RWPE1 (cell line): ENCODE results near the gene HIVEP2.

Experiments
- CTCF ChIA-PET: fragments of 350-600 bp; sonication (Branson Sonifier 250); formaldehyde crosslinking; extraction: SDS; loops from one replicate; lab custom pipeline; 2021; lab: Yijun Ruan, JAX
- POLR2A ChIA-PET: fragments of 400-600 bp; formaldehyde crosslinking; extraction: SDS; loops from one replicate; lab custom pipeline; 2020; ENCODE audit warnings: antibody characterized with exemption; ENCODE audit not compliant: low non-redundant PET; lab: Yijun Ruan, JAX
- DNase-seq: peaks from one replicate; pipeline ENCODE4 v3.0.0; 2012; ENCODE audit warnings: low spot score
- H3K27ac ChIP-seq: fragments of 450-650 bp; 2 replicates; pipeline ENCODE4 v1.5.1; 2017
- TF ChIP-seq, protein P1 (sequence below): fragments of 450-650 bp; conservative IDR thresholded peaks from 2 replicates; pipeline ENCODE4 v1.5.1; 2017; ENCODE audit warnings: low read depth, mild to moderate bottlenecking

The HIVEP2 gene

DNA sequence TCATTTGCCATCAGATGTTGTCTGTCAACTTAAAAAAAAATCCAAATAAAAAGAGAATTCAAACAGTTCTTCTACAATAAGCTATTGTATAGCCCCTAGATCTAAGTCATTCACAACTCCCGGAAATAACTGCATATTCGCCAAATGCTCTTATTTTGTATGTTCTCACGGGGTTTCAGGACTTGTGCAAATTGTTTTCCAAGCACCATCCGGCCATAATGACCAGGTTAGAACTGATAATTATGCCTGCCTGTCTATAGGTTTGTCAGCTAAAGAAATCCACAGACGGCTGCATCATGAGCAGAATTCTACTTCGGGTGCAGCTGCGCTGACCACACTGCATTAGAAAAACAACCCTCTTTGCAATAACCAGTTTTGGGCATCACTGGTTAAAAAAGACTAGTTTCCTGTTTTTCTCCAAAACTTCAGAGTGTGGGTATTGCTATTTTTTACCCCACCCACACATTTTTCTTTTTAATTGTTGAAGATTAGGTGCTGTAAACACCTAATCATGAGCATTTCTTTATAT is 87.7 kb downstream of the HIVEP2 start:
- CTCF ChIA-PET, result no interaction called here
- POLR2A ChIA-PET, result no interaction called here
- H3K27ac ChIP-seq, result no peak overlapping the region
- TF ChIP-seq, protein P1, sequence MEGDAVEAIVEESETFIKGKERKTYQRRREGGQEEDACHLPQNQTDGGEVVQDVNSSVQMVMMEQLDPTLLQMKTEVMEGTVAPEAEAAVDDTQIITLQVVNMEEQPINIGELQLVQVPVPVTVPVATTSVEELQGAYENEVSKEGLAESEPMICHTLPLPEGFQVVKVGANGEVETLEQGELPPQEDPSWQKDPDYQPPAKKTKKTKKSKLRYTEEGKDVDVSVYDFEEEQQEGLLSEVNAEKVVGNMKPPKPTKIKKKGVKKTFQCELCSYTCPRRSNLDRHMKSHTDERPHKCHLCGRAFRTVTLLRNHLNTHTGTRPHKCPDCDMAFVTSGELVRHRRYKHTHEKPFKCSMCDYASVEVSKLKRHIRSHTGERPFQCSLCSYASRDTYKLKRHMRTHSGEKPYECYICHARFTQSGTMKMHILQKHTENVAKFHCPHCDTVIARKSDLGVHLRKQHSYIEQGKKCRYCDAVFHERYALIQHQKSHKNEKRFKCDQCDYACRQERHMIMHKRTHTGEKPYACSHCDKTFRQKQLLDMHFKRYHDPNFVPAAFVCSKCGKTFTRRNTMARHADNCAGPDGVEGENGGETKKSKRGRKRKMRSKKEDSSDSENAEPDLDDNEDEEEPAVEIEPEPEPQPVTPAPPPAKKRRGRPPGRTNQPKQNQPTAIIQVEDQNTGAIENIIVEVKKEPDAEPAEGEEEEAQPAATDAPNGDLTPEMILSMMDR, result no peak
- no peak for DNase-seq

DNA sequence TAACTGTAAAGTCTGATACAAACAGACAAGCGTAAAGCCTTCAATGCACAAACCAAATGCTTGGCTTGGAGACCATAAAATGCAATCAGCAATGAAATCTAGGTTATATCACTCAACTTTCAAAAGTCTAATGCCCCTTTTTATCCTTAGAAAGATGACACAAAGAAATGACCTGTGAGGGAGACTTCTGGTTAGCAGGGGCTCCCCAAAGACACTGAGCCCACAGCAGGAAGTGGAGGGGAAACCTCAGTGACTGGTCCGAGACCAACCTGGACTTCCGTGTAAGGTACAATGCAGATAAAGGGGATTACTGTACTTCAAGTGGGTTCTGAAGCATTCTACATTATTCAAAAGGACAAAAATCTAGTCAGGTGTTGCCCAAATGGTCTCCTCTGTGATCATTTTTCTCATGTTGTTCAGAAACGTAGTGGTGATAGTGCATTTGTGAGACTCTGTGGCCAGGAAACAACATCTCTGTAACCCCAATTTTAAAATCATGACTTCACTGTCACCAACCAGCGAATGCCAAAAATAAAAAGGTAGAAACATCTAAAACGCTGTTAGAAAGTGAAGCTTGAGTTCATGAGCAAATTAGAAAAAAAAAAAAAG is 88.2 kb downstream of the HIVEP2 start:
- CTCF ChIA-PET, result no interaction called here
- H3K27ac ChIP-seq, result no peak overlapping the region
- POLR2A ChIA-PET, result no interaction called here
- DNase-seq, result no peak
- TF ChIP-seq, protein P1, result no peak

DNA sequence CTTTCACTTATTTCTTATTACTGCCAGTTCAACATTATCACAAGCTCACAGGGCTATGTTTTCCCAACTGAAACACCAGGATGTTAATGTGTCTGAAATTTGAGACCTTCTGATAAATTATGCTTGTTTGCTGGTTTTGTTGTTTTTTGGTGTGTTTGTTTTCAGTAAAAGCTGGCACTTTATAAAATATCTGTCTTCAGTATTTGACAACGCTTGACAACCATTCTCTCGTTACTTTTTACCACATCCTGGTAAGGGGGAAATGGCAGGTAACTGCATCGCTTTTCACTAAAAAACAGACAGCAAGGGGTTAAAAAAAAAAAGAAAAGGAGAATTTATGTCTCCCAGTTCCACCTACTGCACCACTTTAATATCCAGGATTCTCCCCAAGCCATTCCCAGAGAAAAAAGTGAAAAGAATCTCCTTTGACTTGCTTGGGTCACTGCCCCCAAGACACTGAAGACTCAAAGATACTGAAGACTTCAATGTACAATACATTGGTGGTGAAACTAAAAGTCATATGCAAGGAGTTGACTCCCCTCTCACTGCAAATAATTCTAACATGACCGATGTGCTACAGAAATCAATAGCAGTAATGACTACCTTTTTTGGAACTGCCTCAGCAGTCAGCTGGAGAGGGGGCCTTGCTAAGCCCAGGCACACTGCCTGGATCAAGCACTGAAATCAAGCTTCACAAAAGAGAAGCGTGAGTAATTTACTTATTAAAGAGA is 88.9 kb downstream of the HIVEP2 start:
- DNase-seq, result no peak
- TF ChIP-seq, protein P1, result no peak
- POLR2A ChIA-PET, result no interaction called here
- CTCF ChIA-PET, result interaction anchor here (0.5 to 0.6 kb wide), 2 partner anchors 69 to 382 kb away, joined by 3 read pairs; no protein-coding TSS in a partner anchor
- H3K27ac ChIP-seq, result no peak overlapping the region

DNA sequence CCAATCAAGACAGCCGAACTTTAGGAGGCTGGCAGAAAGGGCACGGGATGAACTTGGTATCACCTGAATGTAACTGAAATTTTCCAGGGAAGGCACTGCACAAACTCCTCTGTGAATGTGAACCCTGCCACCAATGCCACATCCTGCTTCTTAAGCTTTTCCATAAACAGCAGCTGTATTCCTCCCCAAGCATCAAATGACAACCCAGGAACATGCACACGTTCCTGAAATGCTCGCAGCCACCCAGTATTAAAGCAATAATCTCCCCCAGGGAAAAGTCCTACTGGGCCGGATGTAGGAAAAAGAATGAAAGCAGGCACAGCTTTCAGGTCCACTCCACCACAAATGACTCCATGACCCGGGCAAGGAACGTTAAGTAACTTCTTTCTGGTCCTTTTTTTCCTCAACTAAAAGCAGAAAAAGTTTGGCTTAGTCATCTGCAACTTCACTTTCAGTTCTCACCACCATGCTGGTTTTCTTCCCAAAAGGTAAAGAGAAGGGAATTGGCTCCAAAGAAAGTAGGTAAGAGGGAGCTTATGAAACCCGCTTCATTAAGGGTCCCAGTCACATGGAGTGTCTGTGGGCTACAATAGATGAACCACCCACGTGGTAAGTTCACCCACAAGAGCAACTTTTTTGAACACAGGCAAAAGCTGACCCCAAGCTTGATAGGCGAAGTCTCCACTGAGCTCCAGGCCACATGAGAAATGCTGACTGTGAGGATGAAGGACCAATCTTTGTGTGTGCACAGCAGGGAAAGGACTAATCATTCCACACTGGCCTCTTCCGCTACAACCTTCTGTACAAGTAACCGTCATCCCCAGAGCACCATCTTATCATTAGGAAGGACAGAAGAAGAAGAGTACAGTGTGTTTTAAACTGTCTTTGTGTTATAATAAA is 90.1 kb downstream of the HIVEP2 start:
- TF ChIP-seq, protein P1, result no peak
- DNase-seq, result no peak
- CTCF ChIA-PET, result no interaction called here
- POLR2A ChIA-PET, result no interaction called here
- no peak overlapping the region for H3K27ac ChIP-seq

DNA sequence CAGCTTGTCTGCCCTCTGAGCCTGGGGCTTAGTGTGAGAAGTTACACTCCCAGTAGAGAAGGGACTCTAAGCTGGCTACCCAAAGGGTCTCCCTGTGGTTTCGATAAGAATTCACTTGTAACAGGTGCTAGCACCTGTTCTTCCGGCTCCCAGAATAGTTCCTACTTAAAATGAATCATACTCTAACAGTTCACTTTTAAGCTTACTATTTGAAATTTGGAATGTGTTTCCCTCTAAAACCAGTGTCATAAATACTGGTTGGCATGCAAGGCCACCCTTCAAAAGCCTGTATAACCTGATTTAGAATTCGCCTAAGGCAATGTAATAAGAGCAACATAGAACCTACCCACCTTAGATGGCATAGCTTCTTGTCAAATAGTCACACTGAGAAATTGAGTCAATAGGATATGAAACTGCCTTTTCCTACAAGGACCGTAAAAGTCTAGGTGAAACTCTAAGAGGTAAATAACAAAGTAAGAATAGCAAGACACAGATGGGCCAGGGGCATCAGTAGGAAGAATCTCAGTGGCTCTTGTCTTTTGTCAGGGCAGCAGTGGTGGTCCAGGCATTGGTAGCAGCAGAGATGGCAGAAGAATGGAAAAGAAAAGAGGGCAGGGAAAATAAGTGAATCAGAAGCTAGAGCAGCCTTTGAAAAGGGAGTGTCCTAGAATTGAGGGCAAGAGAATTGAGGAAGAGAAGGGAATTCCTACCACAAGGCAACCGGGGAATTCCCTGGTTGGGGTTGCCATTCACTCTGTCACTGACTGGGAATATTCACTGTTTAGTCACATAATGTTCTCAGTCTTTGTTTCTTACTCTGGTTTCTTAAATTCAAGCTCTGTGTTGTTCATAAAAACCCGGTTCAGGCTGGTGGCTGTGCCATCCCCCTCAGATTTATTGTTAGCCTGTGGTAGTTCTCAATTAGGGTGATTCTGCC is 91.5 kb downstream of the HIVEP2 start:
- no peak overlapping the region for H3K27ac ChIP-seq
- DNase-seq, result no peak
- TF ChIP-seq, protein P1, result no peak
- CTCF ChIA-PET, result interaction anchor here (0.6 to 1.0 kb wide), 2 partner anchors 65 to 423 kb away, joined by 3 read pairs; no protein-coding TSS in a partner anchor
- POLR2A ChIA-PET, result no interaction called here
